HEK293 (cell line): ENCODE results near the gene RARS1.

ENCODE experiments used
- BCL11B ChIP-seq: fragments of 450-650 bp; formaldehyde crosslinking; IDR thresholded peaks from 2 replicates; pipeline ENCODE4 v1.5.1; 2016; ENCODE audit warnings: low read depth, missing biosample characterization, missing genetic modification characterization
- MEIS1 ChIP-seq: sonication (generic); formaldehyde crosslinking; IDR thresholded peaks from 2 replicates; pipeline ENCODE4 v1.8.1; 2022; ENCODE audit warnings: missing genetic modification reagents, mild to moderate bottlenecking, borderline replicate concordance
- SP7 ChIP-seq: fragments of 450-650 bp; formaldehyde crosslinking; IDR thresholded peaks from 2 replicates; pipeline ENCODE4 v1.5.1; 2016; ENCODE audit warnings: missing biosample characterization, missing genetic modification characterization
- YY2 ChIP-seq: fragments of 450-650 bp; formaldehyde crosslinking; IDR thresholded peaks from 2 replicates; pipeline ENCODE4 v1.5.1; 2016; ENCODE audit warnings: missing biosample characterization, missing genetic modification characterization
- ZBTB21 ChIP-seq: fragments of 450-650 bp; formaldehyde crosslinking; IDR thresholded peaks from 2 replicates; pipeline ENCODE4 v1.5.1; 2017; ENCODE audit warnings: missing biosample characterization, missing genetic modification characterization
- ZBTB48 ChIP-seq: fragments of 450-650 bp; formaldehyde crosslinking; IDR thresholded peaks from 2 replicates; pipeline ENCODE4 v1.5.1; 2016; ENCODE audit warnings: missing biosample characterization, missing genetic modification characterization
- ZNF16 ChIP-seq: fragments of 450-650 bp; formaldehyde crosslinking; IDR thresholded peaks from 2 replicates; pipeline ENCODE4 v1.5.1; 2016; ENCODE audit warnings: low read depth, missing biosample characterization, missing genetic modification characterization
- ZNF202 ChIP-seq: fragments of 450-650 bp; formaldehyde crosslinking; IDR thresholded peaks from 2 replicates; pipeline ENCODE4 v1.5.1; 2016; ENCODE audit warnings: missing biosample characterization, missing genetic modification characterization, borderline replicate concordance
- ZNF211 ChIP-seq: fragments of 450-650 bp; formaldehyde crosslinking; IDR thresholded peaks from 2 replicates; pipeline ENCODE4 v1.5.1; 2016; ENCODE audit warnings: low read depth, missing biosample characterization, missing genetic modification characterization
- ZNF23 ChIP-seq: fragments of 450-650 bp; formaldehyde crosslinking; IDR thresholded peaks from 2 replicates; pipeline ENCODE4 v1.5.1; 2016; ENCODE audit warnings: missing biosample characterization, missing genetic modification characterization, borderline replicate concordance
- ZNF335 ChIP-seq: fragments of 450-650 bp; formaldehyde crosslinking; conservative IDR thresholded peaks from 2 replicates; pipeline ENCODE4 v1.5.1; 2016; ENCODE audit warnings: missing biosample characterization, missing genetic modification characterization
- ZNF341 ChIP-seq: fragments of 450-650 bp; formaldehyde crosslinking; IDR thresholded peaks from 2 replicates; pipeline ENCODE4; 2016; ENCODE audit warnings: low read depth, missing biosample characterization, missing genetic modification characterization
- ZNF404 ChIP-seq: fragments of 450-650 bp; formaldehyde crosslinking; IDR thresholded peaks from 2 replicates; pipeline ENCODE4 v1.5.1; 2017; ENCODE audit warnings: missing biosample characterization, missing genetic modification characterization
- ZNF416 ChIP-seq: fragments of 450-650 bp; formaldehyde crosslinking; IDR thresholded peaks from 2 replicates; pipeline ENCODE4 v1.5.1; 2016; ENCODE audit warnings: missing biosample characterization, missing genetic modification characterization
- ZNF544 ChIP-seq: fragments of 450-650 bp; formaldehyde crosslinking; IDR thresholded peaks from 2 replicates; pipeline ENCODE4 v1.5.0; 2017; ENCODE audit warnings: missing biosample characterization, missing genetic modification characterization
- ZNF600 ChIP-seq: fragments of 450-650 bp; formaldehyde crosslinking; IDR thresholded peaks from 2 replicates; pipeline ENCODE4 v1.5.1; 2016; ENCODE audit warnings: missing biosample characterization, missing genetic modification characterization
- ZNF623 ChIP-seq: fragments of 450-650 bp; formaldehyde crosslinking; IDR thresholded peaks from 2 replicates; pipeline ENCODE4 v1.5.1; 2016; ENCODE audit warnings: missing biosample characterization, missing genetic modification characterization
- ZNF626 ChIP-seq: fragments of 450-650 bp; sonication (Bioruptor Pico); formaldehyde crosslinking; IDR thresholded peaks from 2 replicates; pipeline ENCODE4 v1.5.1; 2018; ENCODE audit warnings: missing biosample characterization, missing genetic modification characterization, inconsistent platforms
- ZNF629 ChIP-seq: fragments of 450-650 bp; formaldehyde crosslinking; IDR thresholded peaks from 2 replicates; pipeline ENCODE4 v1.5.1; 2017; ENCODE audit warnings: missing biosample characterization, missing genetic modification characterization
- ZNF660 ChIP-seq: fragments of 450-650 bp; IDR thresholded peaks from 2 replicates; pipeline ENCODE4 v1.5.1; 2018; ENCODE audit warnings: missing biosample characterization, mild to moderate bottlenecking, missing genetic modification characterization
- ZNF664 ChIP-seq: fragments of 450-650 bp; formaldehyde crosslinking; IDR thresholded peaks from 2 replicates; pipeline ENCODE4 v1.5.1; 2016; ENCODE audit warnings: missing biosample characterization, missing genetic modification characterization
- ZNF76 ChIP-seq: fragments of 450-650 bp; formaldehyde crosslinking; IDR thresholded peaks from 2 replicates; pipeline ENCODE4; 2016; ENCODE audit warnings: low read depth, missing biosample characterization, missing genetic modification characterization, borderline replicate concordance
- ZNF837 ChIP-seq: fragments of 450-650 bp; formaldehyde crosslinking; IDR thresholded peaks from 2 replicates; pipeline ENCODE4 v1.5.1; 2016; ENCODE audit warnings: missing biosample characterization, missing genetic modification characterization
- ZSCAN16 ChIP-seq: fragments of 450-650 bp; formaldehyde crosslinking; IDR thresholded peaks from 2 replicates; pipeline ENCODE4 v1.5.1; 2016; ENCODE audit warnings: missing biosample characterization, missing genetic modification characterization
- TF ChIP-seq, protein P1 (sequence below): fragments of 450-650 bp; formaldehyde crosslinking; IDR thresholded peaks from 2 replicates; pipeline ENCODE4 v1.5.1; 2016; ENCODE audit warnings: missing biosample characterization, missing genetic modification characterization
- TF ChIP-seq, protein P2 (sequence below): fragments of 450-650 bp; formaldehyde crosslinking; IDR thresholded peaks from 2 replicates; pipeline ENCODE4 v1.5.1; 2016; ENCODE audit warnings: missing biosample characterization, missing genetic modification characterization
- TF ChIP-seq, protein P3 (sequence below): fragments of 450-650 bp; formaldehyde crosslinking; IDR thresholded peaks from 2 replicates; pipeline ENCODE4 v1.5.1; 2016; ENCODE audit warnings: missing biosample characterization, missing genetic modification characterization
- TF ChIP-seq, protein P4 (sequence below): fragments of 450-650 bp; formaldehyde crosslinking; IDR thresholded peaks from 2 replicates; pipeline ENCODE4 v1.5.1; 2016; ENCODE audit warnings: missing biosample characterization, missing genetic modification characterization
- TF ChIP-seq, protein P5 (sequence below): fragments of 450-650 bp; formaldehyde crosslinking; IDR thresholded peaks from 2 replicates; pipeline ENCODE4 v1.5.1; 2016; ENCODE audit warnings: missing biosample characterization, missing genetic modification characterization
- TF ChIP-seq, protein P6 (sequence below): fragments of 450-650 bp; formaldehyde crosslinking; IDR thresholded peaks from 2 replicates; pipeline ENCODE4 v1.5.1; 2017; ENCODE audit warnings: missing biosample characterization, missing genetic modification characterization

RARS1 gene

DNA sequence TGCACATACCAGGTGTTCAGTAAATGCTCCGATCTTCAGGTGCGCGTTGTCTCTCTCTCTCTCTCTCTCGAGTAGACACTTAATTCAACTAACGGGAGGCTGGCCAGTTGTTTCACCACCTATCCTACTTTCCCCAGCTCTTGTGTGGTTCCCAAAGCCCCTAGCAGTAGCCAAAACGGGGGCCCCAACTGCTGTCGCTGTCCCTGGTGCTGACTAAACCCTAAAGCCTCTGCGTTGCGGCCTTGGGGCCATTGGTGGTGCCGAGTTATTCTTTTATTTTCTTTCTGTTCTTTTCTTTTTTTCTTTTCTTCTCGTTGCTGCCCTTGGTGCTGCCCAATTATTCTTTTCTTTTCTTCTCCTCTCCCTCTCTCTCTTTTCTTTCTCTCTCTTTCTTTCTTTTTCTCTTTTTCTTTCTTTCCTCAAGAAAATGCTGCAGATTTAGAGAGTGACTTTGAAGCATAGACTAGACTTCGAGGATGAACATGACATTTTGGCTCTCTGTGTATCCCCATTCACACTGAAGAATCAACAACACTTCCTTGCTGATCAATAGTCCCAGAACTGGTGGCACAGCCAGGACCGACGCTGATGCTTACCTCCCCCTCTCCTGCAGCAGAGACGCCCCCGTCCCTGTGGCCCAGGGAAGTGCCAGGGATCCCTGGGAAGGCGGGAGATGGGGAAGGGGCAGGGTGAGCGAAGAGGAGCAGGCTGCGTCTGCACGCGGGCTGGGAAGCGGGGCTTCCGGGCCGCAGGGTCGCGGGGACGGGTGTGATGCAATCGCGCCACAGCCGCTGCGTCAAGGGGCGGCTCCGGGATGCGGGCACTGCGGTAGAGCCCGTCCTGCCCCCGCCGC is 42.5 kb downstream of the RARS1 start, which contains the start of gene FBLL1 (continued):
- TF ChIP-seq ZNF76 (tag by site-specific recombination) (peak; percentile 82), ZNF335 (tag by site-specific recombination) (peak; percentile 75), ZNF416 (tag by site-specific recombination) (no peak), ZNF837 (tag by site-specific recombination) (no peak), MEIS1 (CRISPR knock-in tag) (no peak; the same call in 1 of the 2 replicates), ZNF23 (tag by site-specific recombination) (no peak), ZBTB48 (tag by site-specific recombination) (peak; percentile 72), BCL11B (tag by site-specific recombination) (no peak), ZNF16 (no peak), ZNF664 (no peak), ZNF404 (tag by site-specific recombination) (no peak), ZNF600 (tag by site-specific recombination) (no peak), ZNF660 (tag by site-specific recombination) (peak; percentile 77), ZNF202 (tag by site-specific recombination) (peak; percentile 45; the same call in 1 of the 2 replicates), ZNF341 (tag by site-specific recombination) (peak; percentile 85), ZNF544 (tag by site-specific recombination) (no peak), ZBTB21 (tag by site-specific recombination) (no peak), ZNF626 (tag by site-specific recombination) (no peak), ZNF211 (no peak), YY2 (tag by site-specific recombination) (no peak), ZSCAN16 (no peak), SP7 (no peak), ZNF623 (no peak), ZNF629 (tag by site-specific recombination) (peak; percentile 35; the same call in 1 of the 2 replicates)
- TF ChIP-seq, protein P1, sequence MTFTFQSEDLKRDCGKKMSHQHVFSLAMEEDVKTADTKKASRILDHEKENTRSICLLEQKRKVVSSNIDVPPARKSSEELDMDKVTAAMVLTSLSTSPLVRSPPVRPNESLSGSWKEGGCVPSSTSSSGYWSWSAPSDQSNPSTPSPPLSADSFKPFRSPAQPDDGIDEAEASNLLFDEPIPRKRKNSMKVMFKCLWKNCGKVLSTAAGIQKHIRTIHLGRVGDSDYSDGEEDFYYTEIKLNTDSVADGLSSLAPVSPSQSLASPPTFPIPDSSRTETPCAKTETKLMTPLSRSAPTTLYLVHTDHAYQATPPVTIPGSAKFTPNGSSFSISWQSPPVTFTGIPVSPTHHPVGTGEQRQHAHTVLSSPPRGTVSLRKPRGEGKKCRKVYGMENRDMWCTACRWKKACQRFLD (tag by site-specific recombination): no peak
- TF ChIP-seq, protein P2, sequence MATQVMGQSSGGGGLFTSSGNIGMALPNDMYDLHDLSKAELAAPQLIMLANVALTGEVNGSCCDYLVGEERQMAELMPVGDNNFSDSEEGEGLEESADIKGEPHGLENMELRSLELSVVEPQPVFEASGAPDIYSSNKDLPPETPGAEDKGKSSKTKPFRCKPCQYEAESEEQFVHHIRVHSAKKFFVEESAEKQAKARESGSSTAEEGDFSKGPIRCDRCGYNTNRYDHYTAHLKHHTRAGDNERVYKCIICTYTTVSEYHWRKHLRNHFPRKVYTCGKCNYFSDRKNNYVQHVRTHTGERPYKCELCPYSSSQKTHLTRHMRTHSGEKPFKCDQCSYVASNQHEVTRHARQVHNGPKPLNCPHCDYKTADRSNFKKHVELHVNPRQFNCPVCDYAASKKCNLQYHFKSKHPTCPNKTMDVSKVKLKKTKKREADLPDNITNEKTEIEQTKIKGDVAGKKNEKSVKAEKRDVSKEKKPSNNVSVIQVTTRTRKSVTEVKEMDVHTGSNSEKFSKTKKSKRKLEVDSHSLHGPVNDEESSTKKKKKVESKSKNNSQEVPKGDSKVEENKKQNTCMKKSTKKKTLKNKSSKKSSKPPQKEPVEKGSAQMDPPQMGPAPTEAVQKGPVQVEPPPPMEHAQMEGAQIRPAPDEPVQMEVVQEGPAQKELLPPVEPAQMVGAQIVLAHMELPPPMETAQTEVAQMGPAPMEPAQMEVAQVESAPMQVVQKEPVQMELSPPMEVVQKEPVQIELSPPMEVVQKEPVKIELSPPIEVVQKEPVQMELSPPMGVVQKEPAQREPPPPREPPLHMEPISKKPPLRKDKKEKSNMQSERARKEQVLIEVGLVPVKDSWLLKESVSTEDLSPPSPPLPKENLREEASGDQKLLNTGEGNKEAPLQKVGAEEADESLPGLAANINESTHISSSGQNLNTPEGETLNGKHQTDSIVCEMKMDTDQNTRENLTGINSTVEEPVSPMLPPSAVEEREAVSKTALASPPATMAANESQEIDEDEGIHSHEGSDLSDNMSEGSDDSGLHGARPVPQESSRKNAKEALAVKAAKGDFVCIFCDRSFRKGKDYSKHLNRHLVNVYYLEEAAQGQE (tag by site-specific recombination): peak; percentile 99
- TF ChIP-seq, protein P3, sequence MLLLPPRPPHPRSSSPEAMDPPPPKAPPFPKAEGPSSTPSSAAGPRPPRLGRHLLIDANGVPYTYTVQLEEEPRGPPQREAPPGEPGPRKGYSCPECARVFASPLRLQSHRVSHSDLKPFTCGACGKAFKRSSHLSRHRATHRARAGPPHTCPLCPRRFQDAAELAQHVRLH (tag by site-specific recombination): no peak
- TF ChIP-seq, protein P4, sequence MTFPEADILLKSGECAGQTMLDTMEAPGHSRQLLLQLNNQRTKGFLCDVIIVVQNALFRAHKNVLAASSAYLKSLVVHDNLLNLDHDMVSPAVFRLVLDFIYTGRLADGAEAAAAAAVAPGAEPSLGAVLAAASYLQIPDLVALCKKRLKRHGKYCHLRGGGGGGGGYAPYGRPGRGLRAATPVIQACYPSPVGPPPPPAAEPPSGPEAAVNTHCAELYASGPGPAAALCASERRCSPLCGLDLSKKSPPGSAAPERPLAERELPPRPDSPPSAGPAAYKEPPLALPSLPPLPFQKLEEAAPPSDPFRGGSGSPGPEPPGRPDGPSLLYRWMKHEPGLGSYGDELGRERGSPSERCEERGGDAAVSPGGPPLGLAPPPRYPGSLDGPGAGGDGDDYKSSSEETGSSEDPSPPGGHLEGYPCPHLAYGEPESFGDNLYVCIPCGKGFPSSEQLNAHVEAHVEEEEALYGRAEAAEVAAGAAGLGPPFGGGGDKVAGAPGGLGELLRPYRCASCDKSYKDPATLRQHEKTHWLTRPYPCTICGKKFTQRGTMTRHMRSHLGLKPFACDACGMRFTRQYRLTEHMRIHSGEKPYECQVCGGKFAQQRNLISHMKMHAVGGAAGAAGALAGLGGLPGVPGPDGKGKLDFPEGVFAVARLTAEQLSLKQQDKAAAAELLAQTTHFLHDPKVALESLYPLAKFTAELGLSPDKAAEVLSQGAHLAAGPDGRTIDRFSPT (tag by site-specific recombination): no peak
- TF ChIP-seq, protein P5, sequence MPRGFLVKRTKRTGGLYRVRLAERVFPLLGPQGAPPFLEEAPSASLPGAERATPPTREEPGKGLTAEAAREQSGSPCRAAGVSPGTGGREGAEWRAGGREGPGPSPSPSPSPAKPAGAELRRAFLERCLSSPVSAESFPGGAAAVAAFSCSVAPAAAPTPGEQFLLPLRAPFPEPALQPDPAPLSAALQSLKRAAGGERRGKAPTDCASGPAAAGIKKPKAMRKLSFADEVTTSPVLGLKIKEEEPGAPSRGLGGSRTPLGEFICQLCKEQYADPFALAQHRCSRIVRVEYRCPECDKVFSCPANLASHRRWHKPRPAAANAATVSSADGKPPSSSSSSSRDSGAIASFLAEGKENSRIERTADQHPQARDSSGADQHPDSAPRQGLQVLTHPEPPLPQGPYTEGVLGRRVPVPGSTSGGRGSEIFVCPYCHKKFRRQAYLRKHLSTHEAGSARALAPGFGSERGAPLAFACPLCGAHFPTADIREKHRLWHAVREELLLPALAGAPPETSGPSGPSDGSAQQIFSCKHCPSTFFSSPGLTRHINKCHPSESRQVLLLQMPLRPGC (tag by site-specific recombination): no peak
- TF ChIP-seq, protein P6, sequence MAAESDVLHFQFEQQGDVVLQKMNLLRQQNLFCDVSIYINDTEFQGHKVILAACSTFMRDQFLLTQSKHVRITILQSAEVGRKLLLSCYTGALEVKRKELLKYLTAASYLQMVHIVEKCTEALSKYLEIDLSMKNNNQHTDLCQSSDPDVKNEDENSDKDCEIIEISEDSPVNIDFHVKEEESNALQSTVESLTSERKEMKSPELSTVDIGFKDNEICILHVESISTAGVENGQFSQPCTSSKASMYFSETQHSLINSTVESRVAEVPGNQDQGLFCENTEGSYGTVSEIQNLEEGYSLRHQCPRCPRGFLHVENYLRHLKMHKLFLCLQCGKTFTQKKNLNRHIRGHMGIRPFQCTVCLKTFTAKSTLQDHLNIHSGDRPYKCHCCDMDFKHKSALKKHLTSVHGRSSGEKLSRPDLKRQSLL (tag by site-specific recombination): no peak
